CD4-positive, alpha-beta memory T cell (primary cell): Measurements from ENCODE around the gene CALCA. TPM values are rescaled to one million over a fixed set of nuclear protein-coding genes. Genes with fewer than 3 reads are reported as not detected.

Experiments
- polyA plus RNA-seq, 2 donors: library from polyadenylated mRNA; unstranded; fragments of 300-500 nt; fragmentation: Illumina TruSeq; gene quantifications; one replicate each; pipeline ENCODE4 v1.2.3, GENCODE V29; 2021
- total RNA-seq, 2 experiments: library from RNA; stranded (reverse); gene quantifications; one replicate each; pipeline ENCODE4 v1.2.3, GENCODE V29; 2021

The CALCA gene
- total and polyA plus RNA-seq, 4 experiments from 2014 or later: not detected

Other genes starting within 250 kb of the CALCA start
- 10 to 100 TPM; 12.1 to 14.7 TPM for gene CYP2R1, start 80.1 kb downstream of the CALCA start, total RNA-seq
- gene CYP2R1, start 80.1 kb downstream of the CALCA start, polyA plus RNA-seq: 10 to 100 TPM; 10.0 to 15.2 TPM
- under 1 TPM; 0.33 to 0.52 TPM for gene CALCB, start 101.2 kb upstream of the CALCA start, total RNA-seq
- gene CALCB, start 101.2 kb upstream of the CALCA start, polyA plus RNA-seq: under 1 TPM; 0.08 to 0.61 TPM
- gene INSC, start 142.6 kb upstream of the CALCA start, total RNA-seq: under 1 TPM in 1 of 2 experiments, not detected in 1; 0.35 TPM
- gene INSC, start 142.6 kb upstream of the CALCA start, polyA plus RNA-seq: not detected